OCI-LY7 (cell line): Measurements from ENCODE around the gene PAN3. TPM values are rescaled to one million over a fixed set of nuclear protein-coding genes. Genes with fewer than 3 reads are reported as not detected.

Source experiments
- BruUV-seq: library from RNA; stranded (reverse); fragments of 400-500 nt; replicated peaks from 2 replicates; lab custom pipeline; 2021; lab: Mats Ljungman, UMichigan
- CTCF ChIA-PET: fragments of 300-600 bp; sonication (Branson Sonifier 250); formaldehyde crosslinking; loops from one replicate; lab custom pipeline; 2022; ENCODE audit warnings: antibody characterized with exemption; ENCODE audit not compliant: unreplicated experiment; lab: Charles Lee
- POLR2A ChIA-PET: fragments of 300-600 bp; sonication (Branson Sonifier 250); formaldehyde crosslinking; loops from one replicate; lab custom pipeline; 2022; ENCODE audit warnings: antibody characterized with exemption; lab: Charles Lee
- DNase-seq: peaks from one replicate; pipeline ENCODE4 v3.0.0-alpha.2; 2015; ENCODE audit warnings: low spot score
- H2AFZ ChIP-seq: fragments of 200-600 bp; sonication (generic), shearing (Covaris generic); 2 replicates; pipeline ENCODE4 v1.6.1; 2014; ENCODE audit warnings: mild to moderate bottlenecking, antibody characterized with exemption, low read length, moderate library complexity
- H3K27ac ChIP-seq: fragments of 200-600 bp; sonication (generic); 2 replicates; pipeline ENCODE4 v1.5.1; 2014; ENCODE audit warnings: mixed run types, low read depth, mild to moderate bottlenecking, moderate library complexity, low read length, inconsistent platforms; ENCODE audit not compliant: poor library complexity, severe bottlenecking
- H3K36me3 ChIP-seq: fragments of 200-600 bp; sonication (generic); 2 replicates; pipeline ENCODE4 v1.6.1; 2014; ENCODE audit warnings: mild to moderate bottlenecking, antibody characterized with exemption, low read length, moderate library complexity, mixed read lengths; ENCODE audit not compliant: insufficient read depth
- H3K4me1 ChIP-seq: fragments of 200-600 bp; sonication (generic); 2 replicates; pipeline ENCODE4 v1.5.1; 2014; ENCODE audit warnings: mild to moderate bottlenecking, low read length; ENCODE audit not compliant: insufficient read depth, poor library complexity, severe bottlenecking
- H3K4me2 ChIP-seq: fragments of 200-600 bp; sonication (generic); 2 replicates; pipeline ENCODE4 v1.6.1; 2014; ENCODE audit warnings: mild to moderate bottlenecking, low read length
- H3K4me3 ChIP-seq: fragments of 200-600 bp; sonication (generic); 2 replicates; pipeline ENCODE4 v1.5.1; 2014; ENCODE audit warnings: mild to moderate bottlenecking, low read depth, low read length; ENCODE audit not compliant: poor library complexity, severe bottlenecking
- H3K79me2 ChIP-seq: fragments of 200-600 bp; sonication (generic); 2 replicates; pipeline ENCODE4 v1.6.1; 2016; ENCODE audit warnings: low read depth, mild to moderate bottlenecking, low read length, moderate library complexity, mixed read lengths; ENCODE audit not compliant: insufficient read depth
- H3K9me2 ChIP-seq: fragments of 200-600 bp; sonication (generic); 2 replicates; pipeline ENCODE4 v1.6.1; 2016; ENCODE audit warnings: mild to moderate bottlenecking, low read length, mixed read lengths; ENCODE audit not compliant: insufficient read depth
- H3K9me3 ChIP-seq: fragments of 200-600 bp; sonication (generic); 2 replicates; pipeline ENCODE4 v1.6.1; 2014; ENCODE audit warnings: mild to moderate bottlenecking, mixed run types, low read length, mixed read lengths
- H4K20me1 ChIP-seq: fragments of 200-600 bp; sonication (generic); 2 replicates; pipeline ENCODE4 v1.6.1; 2014; ENCODE audit warnings: mild to moderate bottlenecking, antibody characterized with exemption, low read length, moderate library complexity, mixed read lengths; ENCODE audit not compliant: insufficient read depth
- EZH2phosphoT487 ChIP-seq: fragments of 200-600 bp; sonication (generic); IDR thresholded peaks from 2 replicates; pipeline ENCODE4 v1.6.1; 2018; ENCODE audit warnings: low read depth, borderline replicate concordance, mild to moderate bottlenecking, mixed run types, antibody characterized with exemption, low read length, moderate library complexity, mixed read lengths
- intact Hi-C: fragments of 100-400 bp; cut with micrococcal nuclease; formaldehyde crosslinking; loops from one replicate; pipeline ENCODE4 v1.10.0; 2022; ENCODE audit not compliant: unreplicated experiment
- total RNA-seq, 2 experiments: library from RNA; depleted of rRNA in 1 of 2; stranded (reverse); fragments of >200 nt in 1 of 2; shearing (Covaris generic) in 1 of 2; gene quantifications; 2 replicates each; pipeline ENCODE4 v1.2.3, GENCODE V29; 2014 to 2022
- TF ChIP-seq, protein P1 (sequence below): fragments of 200-600 bp; sonication (generic); conservative IDR thresholded peaks from 2 replicates; pipeline ENCODE4 v1.5.1; 2014; ENCODE audit warnings: mild to moderate bottlenecking, antibody characterized with exemption, low read length, moderate library complexity, mixed read lengths

PAN3 gene
- total RNA-seq, 2 experiments from 2014 or later: 20.4 to 54.8 TPM

- no peaks in the 10 kb centered on the region for H3K9me2 ChIP-seq
- no peak for DNase-seq
- H3K27ac ChIP-seq: peak overlapping the region; percentile 92
- ChIA-PET CTCF (no interaction called here), POLR2A (no interaction called here)
- H3K4me2 ChIP-seq: no peak overlapping the region
- H3K4me1 ChIP-seq: peaks cover 41% of the 10 kb centered on the region
- H2AFZ ChIP-seq: no peak overlapping the region
- no peak overlapping the region for H3K4me3 ChIP-seq
- H3K36me3 ChIP-seq: peaks cover 84% of the 10 kb centered on the region
- no peak for TF ChIP-seq EZH2phosphoT487
- TF ChIP-seq, protein P1, sequence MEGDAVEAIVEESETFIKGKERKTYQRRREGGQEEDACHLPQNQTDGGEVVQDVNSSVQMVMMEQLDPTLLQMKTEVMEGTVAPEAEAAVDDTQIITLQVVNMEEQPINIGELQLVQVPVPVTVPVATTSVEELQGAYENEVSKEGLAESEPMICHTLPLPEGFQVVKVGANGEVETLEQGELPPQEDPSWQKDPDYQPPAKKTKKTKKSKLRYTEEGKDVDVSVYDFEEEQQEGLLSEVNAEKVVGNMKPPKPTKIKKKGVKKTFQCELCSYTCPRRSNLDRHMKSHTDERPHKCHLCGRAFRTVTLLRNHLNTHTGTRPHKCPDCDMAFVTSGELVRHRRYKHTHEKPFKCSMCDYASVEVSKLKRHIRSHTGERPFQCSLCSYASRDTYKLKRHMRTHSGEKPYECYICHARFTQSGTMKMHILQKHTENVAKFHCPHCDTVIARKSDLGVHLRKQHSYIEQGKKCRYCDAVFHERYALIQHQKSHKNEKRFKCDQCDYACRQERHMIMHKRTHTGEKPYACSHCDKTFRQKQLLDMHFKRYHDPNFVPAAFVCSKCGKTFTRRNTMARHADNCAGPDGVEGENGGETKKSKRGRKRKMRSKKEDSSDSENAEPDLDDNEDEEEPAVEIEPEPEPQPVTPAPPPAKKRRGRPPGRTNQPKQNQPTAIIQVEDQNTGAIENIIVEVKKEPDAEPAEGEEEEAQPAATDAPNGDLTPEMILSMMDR: no peak
- intact Hi-C loops: loop anchor here (5.0 kb wide), 1 partner anchor 165 kb away; no protein-coding TSS in a partner anchor
- H3K79me2 ChIP-seq: no peaks in the 10 kb centered on the region; the same call in 1 of the 2 replicates
- H4K20me1 ChIP-seq: no peaks in the 10 kb centered on the region
- BruUV-seq: no TSS peak
- H3K9me3 ChIP-seq: peaks cover 17% of the 10 kb centered on the region
These were observed 129.2 kb downstream of the PAN3 start for GRCh38 chr13:28267497-28267896.

- peaks cover 45% of the 10 kb centered on the region for H3K4me1 ChIP-seq
- H3K36me3 ChIP-seq: peaks cover 83% of the 10 kb centered on the region
- no peak overlapping the region for H2AFZ ChIP-seq
- no TSS peak for BruUV-seq
- peak overlapping the region; percentile 92 for H3K27ac ChIP-seq
- peak; percentile 88 for DNase-seq
- peak overlapping the region; percentile 53 for H3K4me2 ChIP-seq
- no peaks in the 10 kb centered on the region for H3K9me2 ChIP-seq
- H3K79me2 ChIP-seq: no peaks in the 10 kb centered on the region; the same call in 1 of the 2 replicates
- ChIA-PET CTCF (no interaction called here), POLR2A (no interaction called here)
- intact Hi-C loops: loop anchor here (2.0 to 5.0 kb wide), 2 partner anchors 130 to 163 kb away; partner anchors contain the start of gene PAN3
- no peaks in the 10 kb centered on the region for H4K20me1 ChIP-seq
- peak overlapping the region; percentile 24 for H3K4me3 ChIP-seq
- no peak for TF ChIP-seq EZH2phosphoT487
- TF ChIP-seq, protein P1: 0 out of 2 replicates have a peak, but pooled peaks have one; percentile 32
- H3K9me3 ChIP-seq: peaks cover 17% of the 10 kb centered on the region
These were observed 130.5 kb downstream of the PAN3 start for GRCh38 chr13:28268800-28269223.

- Histone ChIP-seq H4K20me1 (no peaks in the 10 kb centered on the region), H3K27ac (peak overlapping the region; percentile 92), H3K4me1 (peaks cover 49% of the 10 kb centered on the region), H2AFZ (no peak overlapping the region), H3K9me2 (no peaks in the 10 kb centered on the region), H3K4me3 (no peak overlapping the region), H3K4me2 (no peak overlapping the region), H3K36me3 (peaks cover 82% of the 10 kb centered on the region), H3K79me2 (no peaks in the 10 kb centered on the region; the same call in 1 of the 2 replicates), H3K9me3 (peaks cover 17% of the 10 kb centered on the region)
- intact Hi-C loops: loop anchor here (5.0 to 10.0 kb wide), 2 partner anchors 286 to 366 kb away; partner anchors contain the start of gene URAD
- DNase-seq: peak; percentile 8
- no TSS peak for BruUV-seq
- no peak for TF ChIP-seq EZH2phosphoT487
- TF ChIP-seq, protein P1: no peak
- POLR2A ChIA-PET: interaction anchor here (0.7 to 1.9 kb wide), 5 partner anchors 11 to 139 kb away, joined by 3 to 6 read pairs (median 4); no protein-coding TSS in a partner anchor
- CTCF ChIA-PET: no interaction called here
These were observed 132.9 kb downstream of the PAN3 start for GRCh38 chr13:28271056-28271840.
